ENCODE measurements around the gene UBXN11.

Gene UBXN11

GRCh38 chr1:26290882-26291261 is 15.6 kb downstream of the UBXN11 start:
- in situ Hi-C loops (cut with HindIII; ENCODE audit: low pct_ligation_motif_present, low pct_unique_long_range_greater_than_20kb, low sequenced_read_pairs) = no loop called here

GRCh38 chr1:26290122-26290881 is 16.1 kb downstream of the UBXN11 start:
- in situ Hi-C loops (cut with HindIII; ENCODE audit: low pct_ligation_motif_present, low pct_unique_long_range_greater_than_20kb, low sequenced_read_pairs) = no loop called here
- no peak for DNase-seq

More at GRCh38 chr1:26290882-26291261, 15.6 kb downstream of the UBXN11 start:
- DNase-seq = no peak

- peak; percentile 31 for DNase-seq
- in situ Hi-C loops (cut with HindIII; ENCODE audit: low pct_ligation_motif_present, low pct_unique_long_range_greater_than_20kb, low sequenced_read_pairs) = no loop called here
These were observed 17.0 kb downstream of the UBXN11 start for GRCh38 chr1:26289158-26290059.

GRCh38 chr1:26288311-26288941 is 18.0 kb downstream of the UBXN11 start:
- DNase-seq = peak; percentile 13
- in situ Hi-C loops (cut with HindIII; ENCODE audit: low pct_ligation_motif_present, low pct_unique_long_range_greater_than_20kb, low sequenced_read_pairs) = no loop called here

- DNase-seq = no peak
- in situ Hi-C loops (cut with HindIII; ENCODE audit: low pct_ligation_motif_present, low pct_unique_long_range_greater_than_20kb, low sequenced_read_pairs) = no loop called here
These were observed 18.6 kb downstream of the UBXN11 start for GRCh38 chr1:26287811-26288210.

GRCh38 chr1:26287033-26287711 is 19.3 kb downstream of the UBXN11 start:
- no peak for DNase-seq
- in situ Hi-C loops (cut with HindIII; ENCODE audit: low pct_ligation_motif_present, low pct_unique_long_range_greater_than_20kb, low sequenced_read_pairs) = no loop called here

GRCh38 chr1:26286064-26286416 is 20.4 kb downstream of the UBXN11 start:
- DNase-seq = no peak
- in situ Hi-C loops (cut with HindIII; ENCODE audit: low pct_ligation_motif_present, low pct_unique_long_range_greater_than_20kb, low sequenced_read_pairs) = no loop called here

GRCh38 chr1:26285366-26286063 is 20.9 kb downstream of the UBXN11 start:
- in situ Hi-C loops (cut with HindIII; ENCODE audit: low pct_ligation_motif_present, low pct_unique_long_range_greater_than_20kb, low sequenced_read_pairs) = no loop called here
- peak; percentile 19 for DNase-seq

- DNase-seq = peak; percentile 77
- in situ Hi-C loops (cut with HindIII; ENCODE audit: low pct_ligation_motif_present, low pct_unique_long_range_greater_than_20kb, low sequenced_read_pairs) = no loop called here
These were observed 21.7 kb downstream of the UBXN11 start for GRCh38 chr1:26284597-26285347.

GRCh38 chr1:26283871-26284596 is 22.4 kb downstream of the UBXN11 start:
- no peak for DNase-seq

GRCh38 chr1:26283279-26283853 is 23.1 kb downstream of the UBXN11 start:
- no peak for DNase-seq
- in situ Hi-C loops (cut with HindIII; ENCODE audit: low pct_ligation_motif_present, low pct_unique_long_range_greater_than_20kb, low sequenced_read_pairs) = no loop called here

More at GRCh38 chr1:26283871-26284596, 22.4 kb downstream of the UBXN11 start:
- in situ Hi-C loops (cut with HindIII; ENCODE audit: low pct_ligation_motif_present, low pct_unique_long_range_greater_than_20kb, low sequenced_read_pairs) = no loop called here

- no peak for DNase-seq
- in situ Hi-C loops (cut with HindIII; ENCODE audit: low pct_ligation_motif_present, low pct_unique_long_range_greater_than_20kb, low sequenced_read_pairs) = no loop called here
These were observed 24.0 kb downstream of the UBXN11 start for GRCh38 chr1:26282401-26282918.

- in situ Hi-C loops (cut with HindIII; ENCODE audit: low pct_ligation_motif_present, low pct_unique_long_range_greater_than_20kb, low sequenced_read_pairs) = no loop called here
- DNase-seq = no peak
These were observed 24.5 kb downstream of the UBXN11 start for GRCh38 chr1:26281971-26282370.

- in situ Hi-C loops (cut with HindIII; ENCODE audit: low pct_ligation_motif_present, low pct_unique_long_range_greater_than_20kb, low sequenced_read_pairs) = no loop called here
- DNase-seq = no peak
These were observed 25.1 kb downstream of the UBXN11 start for GRCh38 chr1:26281091-26281958.

- peak; percentile 35 for DNase-seq
- in situ Hi-C loops (cut with HindIII; ENCODE audit: low pct_ligation_motif_present, low pct_unique_long_range_greater_than_20kb, low sequenced_read_pairs) = no loop called here
These were observed 25.9 kb downstream of the UBXN11 start for GRCh38 chr1:26280333-26281042.

Data from ACHN (cell line).